Left ventricle myocardium inferior (tissue), 1 donor: ENCODE data around the gene TGFB1. TPM values are rescaled to one million over a fixed set of nuclear protein-coding genes. Genes with fewer than 3 reads are reported as not detected.
"Not testable (repeated sequence)": the region's sequence is repeated elsewhere in the genome, so short reads cannot be mapped to it uniquely, and the experiment has no call there.

Experiments
- DNase-seq: peaks from one replicate; pipeline ENCODE4 v3.0.0-alpha.2; 2020
- H3K27ac ChIP-seq: fragments of 200-600 bp; replicated peaks from 2 replicates; pipeline ENCODE4 v1.8.0; 2021
- H3K27me3 ChIP-seq: fragments of 200-600 bp; 2 replicates; pipeline ENCODE4 v1.8.0; 2021; ENCODE audit warnings: low read depth
- H3K36me3 ChIP-seq: fragments of 200-600 bp; 2 replicates; pipeline ENCODE4 v1.8.0; 2021
- H3K4me1 ChIP-seq: fragments of 200-600 bp; 2 replicates; pipeline ENCODE4 v1.8.0; 2021
- H3K4me3 ChIP-seq: fragments of 200-600 bp; 2 replicates; pipeline ENCODE4 v1.8.0; 2021; ENCODE audit warnings: mild to moderate bottlenecking, moderate library complexity
- H3K9me3 ChIP-seq: fragments of 200-600 bp; replicated peaks from 2 replicates; pipeline ENCODE4 v1.8.0; 2021
- CTCF ChIP-seq: fragments of 200-600 bp; IDR thresholded peaks from 2 replicates; pipeline ENCODE4 v1.8.0; 2021; ENCODE audit warnings: antibody characterized with exemption, mild to moderate bottlenecking, borderline replicate concordance
- intact Hi-C: fragments of 100-400 bp; cut with micrococcal nuclease; formaldehyde crosslinking; loops from one replicate; pipeline ENCODE4 v1.11.0; 2022
- total RNA-seq: library from RNA; stranded (reverse); fragmentation: NEBNext Ultra II Directional; extraction: Animal tissue kit (Norgen Biotek cat#: 25700); gene quantifications from one replicate; pipeline ENCODE4 v1.2.1, GENCODE V29; 2021
- donor health status: DM: no; HTN: yes; CAD: no; lungs with severe emphysema.

Gene TGFB1
- total RNA-seq, 1 donor from 2014 or later = 14.9 TPM

- no peak for DNase-seq
- no peaks in the 10 kb centered on the region for H3K9me3 ChIP-seq
- H3K4me1 ChIP-seq = peaks cover 15% of the 10 kb centered on the region
- peaks cover 45% of the 10 kb centered on the region for H3K36me3 ChIP-seq
- H3K4me3 ChIP-seq = no peak overlapping the region
- no peak for TF ChIP-seq CTCF
- intact Hi-C loops = no loop called here
- H3K27me3 ChIP-seq = no peaks in the 10 kb centered on the region
- H3K27ac ChIP-seq = no peak overlapping the region
Measured at GRCh38 chr19:41391618-41392017, 37.9 kb upstream of the TGFB1 start.

- H3K36me3 ChIP-seq = peaks cover 49% of the 10 kb centered on the region
- DNase-seq = peak; percentile 22
- H3K9me3 ChIP-seq = no peaks in the 10 kb centered on the region
- intact Hi-C loops = no loop called here
- no peaks in the 10 kb centered on the region for H3K27me3 ChIP-seq
- H3K4me3 ChIP-seq = no peak overlapping the region
- TF ChIP-seq CTCF = no peak
- no peaks in the 10 kb centered on the region for H3K4me1 ChIP-seq
- H3K27ac ChIP-seq = no peak overlapping the region
Measured at GRCh38 chr19:41386442-41386841, 32.7 kb upstream of the TGFB1 start.

GRCh38 chr19:41384351-41384750 lies 30.6 kb upstream of the TGFB1 start:
- no peaks in the 10 kb centered on the region for H3K27me3 ChIP-seq
- no peak overlapping the region for H3K4me3 ChIP-seq
- no peak for DNase-seq
- peaks cover 28% of the 10 kb centered on the region for H3K36me3 ChIP-seq
- no peaks in the 10 kb centered on the region for H3K4me1 ChIP-seq
- no peak for TF ChIP-seq CTCF
- no peak overlapping the region for H3K27ac ChIP-seq
- intact Hi-C loops = no loop called here
- H3K9me3 ChIP-seq = no peaks in the 10 kb centered on the region

- H3K27ac ChIP-seq, DNase-seq, H3K27me3 ChIP-seq, H3K4me3 ChIP-seq, intact Hi-C loops, H3K4me1 ChIP-seq, H3K9me3 ChIP-seq: not testable (repeated sequence)
- H3K36me3 ChIP-seq = peaks cover 13% of the 10 kb centered on the region
Measured at GRCh38 chr19:41381536-41381935, 27.8 kb upstream of the TGFB1 start.

- H3K9me3 ChIP-seq = no peaks in the 10 kb centered on the region
- no peak for DNase-seq
- no peak for TF ChIP-seq CTCF
- H3K36me3 ChIP-seq = peaks cover 3% of the 10 kb centered on the region
- H3K4me1 ChIP-seq = peaks cover 34% of the 10 kb centered on the region
- no peak overlapping the region for H3K4me3 ChIP-seq
- no peak overlapping the region for H3K27ac ChIP-seq
- intact Hi-C loops = no loop called here
- H3K27me3 ChIP-seq = no peaks in the 10 kb centered on the region
Measured at GRCh38 chr19:41377977-41378709, 24.4 kb upstream of the TGFB1 start.

- Histone ChIP-seq H3K27ac (peak overlapping the region; percentile 83), H3K36me3 (no peaks in the 10 kb centered on the region), H3K4me1 (peaks cover 34% of the 10 kb centered on the region), H3K9me3 (no peaks in the 10 kb centered on the region), H3K27me3 (no peaks in the 10 kb centered on the region), H3K4me3 (peak overlapping the region; percentile 80)
- DNase-seq = no peak
- no peak for TF ChIP-seq CTCF
- intact Hi-C loops = no loop called here
Measured at GRCh38 chr19:41376998-41377365, 23.3 kb upstream of the TGFB1 start.
